ENCODE data around the gene RPL10. TPM values are rescaled to one million over a fixed set of nuclear protein-coding genes. Genes with fewer than 3 reads are reported as not detected.

RPL10 gene
- polyA plus RNA-seq, 1 donor from 2014 or later, result 3,689 TPM

GRCh38 chrX:154403192-154403591, 5.0 kb downstream of the RPL10 start:
- Histone ChIP-seq H3K4me2 (ENCODE audit: low read length) (no peak overlapping the region), H3K9me2 (ENCODE audit: insufficient read depth, low read length) (no peaks in the 10 kb centered on the region), H4K20me1 (ENCODE audit: insufficient read depth) (peaks cover 5% of the 10 kb centered on the region), H3K36me3 (ENCODE audit: insufficient read depth, low read length) (no peaks in the 10 kb centered on the region), H3K9me3 (ENCODE audit: low read length) (no peaks in the 10 kb centered on the region), H3K79me2 (replicated peaks; ENCODE audit: insufficient read depth, low read length) (peaks cover 4% of the 10 kb centered on the region), H3K27ac (ENCODE audit: low read length) (no peak overlapping the region), H3K4me3 (ENCODE audit: low read length) (no peak overlapping the region), H2AFZ (ENCODE audit: low read depth, low read length) (no peak overlapping the region), H3F3A (ENCODE audit: insufficient read depth, low read length, poor library complexity, severe bottlenecking) (no peaks in the 10 kb centered on the region), H3K9ac (ENCODE audit: low read length) (no peak overlapping the region), H3K27me3 (ENCODE audit: insufficient read depth, low read depth, low read length) (no peaks in the 10 kb centered on the region)
- no peak for TF ChIP-seq CTCF (IDR thresholded peaks at IDR 0.05; ENCODE audit: poor library complexity, severe bottlenecking)
- no peak for TF ChIP-seq POLR2AphosphoS5 (IDR thresholded peaks at IDR 0.05)
- TF ChIP-seq TAF1 (IDR thresholded peaks at IDR 0.05; ENCODE audit: low read depth), result no peak
- TF ChIP-seq MXI1 (conservative IDR thresholded peaks at IDR 0.05; ENCODE audit: poor library complexity, severe bottlenecking), result no peak

DNA sequence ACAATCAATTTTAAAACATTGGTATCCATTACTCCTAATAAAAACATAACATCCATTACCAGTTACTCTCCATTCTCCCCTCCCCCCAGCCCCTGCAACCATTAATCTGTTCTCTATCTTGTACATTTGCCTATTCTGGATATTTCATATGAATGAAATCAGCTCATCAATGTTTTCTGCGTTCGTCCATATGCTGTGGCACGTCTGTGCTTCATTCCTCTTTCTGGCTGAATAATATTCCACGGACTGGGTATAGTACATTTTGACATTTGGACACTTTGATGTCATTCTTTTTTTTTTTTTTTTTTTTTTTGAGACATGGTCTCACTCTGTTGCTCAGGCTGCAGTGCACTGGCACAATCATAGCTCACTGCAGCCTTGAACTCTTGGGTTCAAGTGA, 5.7 kb downstream of the RPL10 start:
- Histone ChIP-seq H3K27me3 (ENCODE audit: insufficient read depth, low read depth, low read length) (no peaks in the 10 kb centered on the region), H3K9me3 (ENCODE audit: low read length) (no peaks in the 10 kb centered on the region)
- no peak for TF ChIP-seq REST (IDR thresholded peaks at IDR 0.05; ENCODE audit: borderline replicate concordance)
- TF ChIP-seq CTCF (IDR thresholded peaks at IDR 0.05; ENCODE audit: poor library complexity, severe bottlenecking), result no peak
- TF ChIP-seq SMC3 (conservative IDR thresholded peaks at IDR 0.05; ENCODE audit: poor library complexity), result no peak
- TF ChIP-seq EZH2 (IDR thresholded peaks at IDR 0.05; ENCODE audit: borderline replicate concordance, insufficient read depth, low read length, poor library complexity, severe bottlenecking), result no peak
- no peak for TF ChIP-seq POLR2AphosphoS5 (IDR thresholded peaks at IDR 0.05)
- no peak for TF ChIP-seq EP300 (conservative IDR thresholded peaks at IDR 0.05; ENCODE audit: poor library complexity, severe bottlenecking)
- TF ChIP-seq TAF1 (IDR thresholded peaks at IDR 0.05; ENCODE audit: low read depth), result no peak
- TF ChIP-seq RAD21 (conservative IDR thresholded peaks at IDR 0.05), result no peak

More for the DNA sequence above, 5.7 kb downstream of the RPL10 start:
- no peak overlapping the region for H3K27ac ChIP-seq (ENCODE audit: low read length)
- no peaks in the 10 kb centered on the region for H3K9me2 ChIP-seq (ENCODE audit: insufficient read depth, low read length)
- H3K9ac ChIP-seq (ENCODE audit: low read length), result no peak overlapping the region
- no peak overlapping the region for H3K4me2 ChIP-seq (ENCODE audit: low read length)
- no peak overlapping the region for H2AFZ ChIP-seq (ENCODE audit: low read depth, low read length)
- no peak overlapping the region for H3K4me3 ChIP-seq (ENCODE audit: low read length)
- peaks cover 4% of the 10 kb centered on the region for H4K20me1 ChIP-seq (ENCODE audit: insufficient read depth)
- peaks cover 4% of the 10 kb centered on the region for H3K79me2 ChIP-seq (replicated peaks; ENCODE audit: insufficient read depth, low read length)
- H3K36me3 ChIP-seq (ENCODE audit: insufficient read depth, low read length), result no peaks in the 10 kb centered on the region
- H3F3A ChIP-seq (ENCODE audit: insufficient read depth, low read length, poor library complexity, severe bottlenecking), result no peaks in the 10 kb centered on the region

All from neural cell (in vitro differentiated cells).